VCaP (cell line): Measurements from ENCODE around the gene CASQ2.

Experiments used
- H3K27ac ChIP-seq: fragments of 450-650 bp; 2 replicates; pipeline ENCODE4 v1.5.1; 2017
- CTCF ChIP-seq: fragments of 450-650 bp; conservative IDR thresholded peaks from 2 replicates; pipeline ENCODE4 v1.5.1; 2017; ENCODE audit warnings: mild to moderate bottlenecking, moderate library complexity

The CASQ2 gene

GRCh38 chr1:115768549-115768948 lies at the start of gene CASQ2:
CASQ2 (minus strand) TSS chr1:115768714; CDS start chr1:115768541, 173 bp downstream.
- no peak within 1 kb of the TSS for H3K27ac ChIP-seq
- TF ChIP-seq CTCF, result no peak

- H3K27ac ChIP-seq, result no peak overlapping the region
Measured at GRCh38 chr1:115815694-115816093, 47.2 kb upstream of the CASQ2 start.

GRCh38 chr1:115814685-115815398 lies 46.3 kb upstream of the CASQ2 start:
- TF ChIP-seq CTCF, result no peak
- no peak overlapping the region for H3K27ac ChIP-seq

More at GRCh38 chr1:115815694-115816093, 47.2 kb upstream of the CASQ2 start:
- TF ChIP-seq CTCF, result no peak

GRCh38 chr1:115813727-115814126 lies 45.2 kb upstream of the CASQ2 start:
- H3K27ac ChIP-seq, result no peak overlapping the region; the same call in 1 of the 2 replicates
- no peak for TF ChIP-seq CTCF

GRCh38 chr1:115811140-115811828 lies 42.8 kb upstream of the CASQ2 start:
- TF ChIP-seq CTCF, result no peak
- peak overlapping the region; percentile 98 for H3K27ac ChIP-seq

- no peak for TF ChIP-seq CTCF
- peak overlapping the region; percentile 98 for H3K27ac ChIP-seq
Measured at GRCh38 chr1:115810609-115811008, 42.1 kb upstream of the CASQ2 start.

GRCh38 chr1:115809847-115810246 lies 41.3 kb upstream of the CASQ2 start:
- H3K27ac ChIP-seq, result peak overlapping the region; percentile 98
- TF ChIP-seq CTCF, result no peak
